Osteocyte (in vitro differentiated cells): ENCODE data around the gene GTF2A2. TPM values are rescaled to one million over a fixed set of nuclear protein-coding genes. Genes with fewer than 3 reads are reported as not detected.
A peak's percentile ranks its signal among the peaks of the same experiment; 100 is the strongest.

Experiments
- DNase-seq: peaks from one replicate; pipeline ENCODE4 v3.0.0; 2021; ENCODE audit warnings: mixed read lengths; ENCODE audit not compliant: unreplicated experiment; ENCODE audit errors: extremely low spot score
- H3K27ac Mint-ChIP-seq: one replicate; pipeline ENCODE4 v1.8.0; 2021; ENCODE audit warnings: mild to moderate bottlenecking, mixed read lengths; ENCODE audit not compliant: unreplicated experiment
- H3K27me3 Mint-ChIP-seq: one replicate; pipeline ENCODE4 v1.8.0; 2021; ENCODE audit warnings: mixed read lengths; ENCODE audit not compliant: unreplicated experiment
- H3K36me3 Mint-ChIP-seq: one replicate; pipeline ENCODE4 v1.8.0; 2021; ENCODE audit warnings: mixed read lengths; ENCODE audit not compliant: unreplicated experiment
- H3K4me1 Mint-ChIP-seq: one replicate; pipeline ENCODE4 v1.8.0; 2021; ENCODE audit warnings: mixed read lengths; ENCODE audit not compliant: unreplicated experiment
- H3K4me3 Mint-ChIP-seq: one replicate; pipeline ENCODE4 v1.8.0; 2021; ENCODE audit warnings: mild to moderate bottlenecking, moderate library complexity, mixed read lengths; ENCODE audit not compliant: unreplicated experiment
- H3K9me3 Mint-ChIP-seq: one replicate; pipeline ENCODE4 v1.8.0; 2021; ENCODE audit warnings: mixed read lengths; ENCODE audit not compliant: unreplicated experiment
- total RNA-seq: library from RNA; stranded (reverse); gene quantifications from 2 replicates; pipeline ENCODE4 v1.2.1, GENCODE V29; 2021
- TF ChIP-seq, protein P1 (sequence below): fragments of 200-600 bp; sonication (generic); IDR thresholded peaks from 2 replicates; pipeline ENCODE4 v1.5.0; 2021; ENCODE audit warnings: antibody characterized with exemption, mild to moderate bottlenecking, moderate library complexity

GTF2A2 gene
- total RNA-seq, 1 donor from 2014 or later: 99.1 TPM

DNA sequence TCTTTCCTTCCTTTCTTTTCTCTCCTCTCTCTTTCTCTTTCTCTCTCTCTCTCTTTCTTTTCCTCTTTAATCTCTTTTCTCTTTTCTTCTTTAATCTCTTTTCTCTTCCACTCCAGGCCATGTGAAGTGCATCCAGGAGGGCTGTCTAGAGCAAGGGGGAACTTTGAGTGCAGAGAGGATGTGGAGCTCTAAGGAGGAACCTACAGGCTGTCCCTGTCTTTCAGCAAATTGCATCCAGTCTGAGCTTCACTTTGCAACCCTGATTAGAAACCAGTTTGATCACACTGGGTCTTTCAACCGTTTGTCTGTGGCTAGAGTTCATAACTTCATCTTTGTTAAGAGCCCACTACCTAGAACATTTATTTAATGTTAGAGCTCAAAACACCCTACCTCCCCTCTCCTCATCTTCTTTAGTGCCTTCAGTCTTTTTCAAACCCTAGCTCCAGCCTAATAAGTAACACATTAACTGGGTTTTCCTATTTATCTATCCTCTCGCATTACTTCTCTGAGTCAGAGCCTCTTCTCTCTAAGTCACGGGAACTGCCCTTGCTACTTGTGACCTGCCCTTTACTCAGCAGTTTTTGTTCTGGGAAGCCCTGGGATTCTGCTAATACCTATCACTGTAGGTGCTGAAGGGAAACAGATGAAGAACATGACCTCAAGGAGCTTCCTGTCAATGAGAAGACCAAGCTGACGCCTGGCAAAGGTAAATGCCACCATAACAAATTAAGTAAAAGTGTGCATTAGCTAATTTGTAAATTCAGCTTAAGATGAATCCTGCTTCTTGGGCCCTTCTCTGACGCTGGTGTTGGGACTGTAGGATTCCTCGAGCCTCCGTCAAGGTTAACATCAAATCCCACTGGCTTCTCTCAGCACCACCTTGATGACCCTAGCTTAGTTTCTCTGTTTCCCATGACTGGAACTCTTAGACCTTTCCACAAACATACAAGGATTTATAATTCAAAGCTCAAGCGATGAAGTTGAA is 45.7 kb downstream of the GTF2A2 start, which contains the start of gene GCNT3:
Gene GCNT3, plus strand, starts transcription at position 508 of the 985 bp plus-strand sequence. CDS start 6,456 bp downstream, outside the sequence.
- no peaks in the 10 kb centered on the region for H3K9me3 Mint-ChIP-seq
- TF ChIP-seq, protein P1, sequence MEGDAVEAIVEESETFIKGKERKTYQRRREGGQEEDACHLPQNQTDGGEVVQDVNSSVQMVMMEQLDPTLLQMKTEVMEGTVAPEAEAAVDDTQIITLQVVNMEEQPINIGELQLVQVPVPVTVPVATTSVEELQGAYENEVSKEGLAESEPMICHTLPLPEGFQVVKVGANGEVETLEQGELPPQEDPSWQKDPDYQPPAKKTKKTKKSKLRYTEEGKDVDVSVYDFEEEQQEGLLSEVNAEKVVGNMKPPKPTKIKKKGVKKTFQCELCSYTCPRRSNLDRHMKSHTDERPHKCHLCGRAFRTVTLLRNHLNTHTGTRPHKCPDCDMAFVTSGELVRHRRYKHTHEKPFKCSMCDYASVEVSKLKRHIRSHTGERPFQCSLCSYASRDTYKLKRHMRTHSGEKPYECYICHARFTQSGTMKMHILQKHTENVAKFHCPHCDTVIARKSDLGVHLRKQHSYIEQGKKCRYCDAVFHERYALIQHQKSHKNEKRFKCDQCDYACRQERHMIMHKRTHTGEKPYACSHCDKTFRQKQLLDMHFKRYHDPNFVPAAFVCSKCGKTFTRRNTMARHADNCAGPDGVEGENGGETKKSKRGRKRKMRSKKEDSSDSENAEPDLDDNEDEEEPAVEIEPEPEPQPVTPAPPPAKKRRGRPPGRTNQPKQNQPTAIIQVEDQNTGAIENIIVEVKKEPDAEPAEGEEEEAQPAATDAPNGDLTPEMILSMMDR: no peak
- DNase-seq: no peak
- H3K27ac Mint-ChIP-seq: peak within 1 kb of the TSS; percentile 76
- peaks cover 6% of the 10 kb centered on the region for H3K4me1 Mint-ChIP-seq
- H3K36me3 Mint-ChIP-seq: no peaks in the 10 kb centered on the region
- no peak within 1 kb of the TSS for H3K4me3 Mint-ChIP-seq
- H3K27me3 Mint-ChIP-seq: peaks cover 30% of the 10 kb centered on the region

DNA sequence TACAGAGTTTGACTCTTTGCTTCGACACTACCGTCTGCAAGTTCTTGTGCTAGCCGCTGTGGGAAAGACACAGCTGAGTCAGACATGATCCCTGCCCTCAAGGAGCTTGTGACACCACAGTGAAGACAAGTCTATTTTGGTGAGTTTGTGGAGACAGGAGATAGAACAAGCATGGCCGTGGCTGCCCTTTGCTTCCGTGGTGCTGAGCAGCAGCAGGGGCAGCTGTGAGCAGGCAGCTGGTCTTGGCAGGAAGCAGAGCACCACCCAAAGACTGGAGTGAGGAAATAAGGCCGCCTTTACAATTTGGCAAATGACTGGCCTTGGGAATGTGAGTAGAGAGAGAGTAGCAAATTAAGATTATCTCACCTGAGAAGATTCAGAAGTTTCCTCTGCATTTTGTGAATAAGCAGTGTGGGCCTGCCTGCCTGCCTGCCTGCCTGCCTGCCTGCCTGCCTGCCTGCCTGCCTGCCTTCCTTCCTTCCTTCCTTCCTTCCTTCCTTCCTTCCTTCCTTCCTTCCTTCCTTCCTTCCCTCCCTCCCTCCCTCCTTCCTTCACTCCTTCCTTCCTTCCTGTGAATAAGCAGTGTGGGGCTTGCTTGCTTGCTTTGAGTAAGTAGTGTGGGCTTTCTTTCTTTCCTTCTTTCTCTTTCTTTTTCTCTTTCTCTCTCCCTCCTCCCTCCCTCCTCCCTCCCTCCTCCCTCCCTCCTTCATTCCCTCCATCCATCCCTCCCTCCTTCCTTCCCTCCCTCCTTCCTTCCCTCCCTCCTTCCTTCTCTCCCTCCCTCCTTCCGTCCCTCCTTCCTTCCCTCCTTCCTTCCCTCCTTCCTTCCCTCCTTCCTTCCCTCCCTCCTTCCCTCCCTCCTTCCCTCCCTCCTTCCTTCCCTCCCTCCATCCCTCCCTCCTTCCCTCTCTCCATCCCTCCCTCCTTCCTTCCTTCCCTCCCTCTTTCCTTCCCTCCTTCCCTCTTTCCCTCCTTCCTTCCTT is 47.3 kb downstream of the GTF2A2 start:
- Mint-ChIP-seq H3K4me3 (no peak overlapping the region), H3K27me3 (peaks cover 22% of the 10 kb centered on the region), H3K4me1 (peaks cover 6% of the 10 kb centered on the region), H3K9me3 (no peaks in the 10 kb centered on the region), H3K36me3 (no peaks in the 10 kb centered on the region), H3K27ac (no peak overlapping the region)
- DNase-seq: no peak
- TF ChIP-seq, protein P1: no peak

DNA sequence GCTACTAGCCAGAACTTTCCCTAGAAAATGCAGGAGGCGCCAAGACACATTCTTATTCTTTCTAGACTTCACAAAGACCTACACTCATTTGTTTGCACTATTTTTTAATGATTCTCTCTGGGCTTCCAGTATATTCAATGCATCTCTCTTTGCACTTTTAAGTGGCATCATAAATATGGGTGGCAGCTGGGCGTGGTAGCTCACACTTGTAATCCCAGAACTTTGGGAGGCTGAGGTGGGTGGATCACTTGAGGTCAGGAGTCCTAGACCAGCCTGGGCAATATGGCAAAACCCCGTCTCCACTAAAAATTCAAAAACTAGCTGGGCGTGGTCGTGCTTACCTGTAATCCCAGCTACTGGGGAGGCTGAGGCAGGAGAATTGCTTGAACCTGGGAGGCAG is 51.3 kb downstream of the GTF2A2 start:
- DNase-seq: no peak

DNA sequence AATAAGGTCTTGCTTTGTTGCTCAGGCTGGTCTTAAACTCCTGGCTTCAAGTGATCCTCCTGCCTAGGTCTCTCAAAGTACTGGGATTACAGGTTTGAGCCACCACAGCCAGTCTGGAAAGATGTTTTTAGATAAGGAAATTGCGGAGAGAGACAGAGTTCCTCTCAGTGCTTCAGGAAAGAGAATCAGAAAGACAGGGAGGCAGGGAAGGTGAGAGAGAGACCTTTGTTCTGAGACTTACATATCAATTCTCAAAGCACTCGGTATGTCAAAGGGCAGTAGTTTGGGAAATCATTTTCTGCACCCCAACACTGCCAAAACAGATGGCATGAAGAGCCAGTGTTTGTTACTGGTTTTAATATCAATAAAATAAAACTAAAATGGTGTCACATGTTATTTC is 58.9 kb downstream of the GTF2A2 start:
- peaks cover 4% of the 10 kb centered on the region for H3K9me3 Mint-ChIP-seq
- TF ChIP-seq, protein P1: no peak
- DNase-seq: no peak
- no peaks in the 10 kb centered on the region for H3K4me1 Mint-ChIP-seq
- H3K36me3 Mint-ChIP-seq: peaks cover 3% of the 10 kb centered on the region
- no peak overlapping the region for H3K4me3 Mint-ChIP-seq
- peaks cover 20% of the 10 kb centered on the region for H3K27me3 Mint-ChIP-seq
- H3K27ac Mint-ChIP-seq: no peak overlapping the region

More for the DNA sequence above, 51.3 kb downstream of the GTF2A2 start:
- H3K27me3 Mint-ChIP-seq: peaks cover 18% of the 10 kb centered on the region
- peaks cover 3% of the 10 kb centered on the region for H3K36me3 Mint-ChIP-seq
- H3K9me3 Mint-ChIP-seq: peaks cover 11% of the 10 kb centered on the region
- H3K4me3 Mint-ChIP-seq: no peak overlapping the region
- H3K27ac Mint-ChIP-seq: no peak overlapping the region
- TF ChIP-seq, protein P1: no peak
- H3K4me1 Mint-ChIP-seq: no peaks in the 10 kb centered on the region
